HG03175 (cell line): Measurements from ENCODE around the gene SLC23A2.
"Not testable (repeated sequence)": the region's sequence is repeated elsewhere in the genome, so short reads cannot be mapped to it uniquely, and the experiment has no call there.

Experiments
- ATAC-seq: cut with Tn5 transposase; IDR thresholded peaks from one replicate; pipeline ENCODE4 v1.9.1; 2021; ENCODE audit warnings: mild to moderate bottlenecking, moderate library complexity; ENCODE audit not compliant: unreplicated experiment

The SLC23A2 gene

DNA sequence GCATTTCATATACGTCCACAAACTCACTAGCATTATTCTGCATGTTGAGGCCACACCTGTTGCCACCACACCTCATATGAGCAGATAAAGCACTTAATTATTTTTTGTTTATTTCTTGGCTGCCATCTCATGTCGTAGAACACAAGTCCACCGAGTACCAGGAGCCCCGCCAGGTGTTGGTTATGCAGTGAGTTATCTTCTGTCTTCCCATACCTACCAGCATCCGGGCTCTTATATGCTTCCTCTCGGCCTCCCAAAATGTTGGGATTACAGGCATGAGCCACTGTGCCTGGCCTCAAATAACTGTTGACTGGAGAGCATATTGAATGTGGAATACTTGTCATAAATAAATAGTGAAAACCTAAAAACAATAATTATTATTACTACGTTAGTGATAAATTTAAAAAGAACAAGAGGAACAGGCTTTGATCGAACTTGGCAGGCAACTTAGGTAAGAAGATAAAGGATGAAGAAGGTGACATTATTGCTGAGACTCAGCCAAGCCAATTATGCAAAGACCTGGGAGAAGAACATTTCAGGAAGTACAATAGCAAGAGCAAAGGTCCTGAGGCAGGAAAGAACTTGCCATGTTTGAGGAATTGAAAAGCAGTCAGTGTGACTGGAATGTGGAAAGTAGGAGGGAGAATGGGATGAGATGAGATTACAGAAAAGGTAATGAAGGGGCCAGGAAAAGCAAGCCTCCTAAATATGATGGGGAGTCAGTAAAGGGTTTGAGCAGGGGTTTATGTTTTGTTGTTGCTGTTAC, 12.6 kb upstream of the SLC23A2 start:
- ATAC-seq: no peak

GRCh38 chr20:5008759-5009158, 7.4 kb upstream of the SLC23A2 start:
- no peak for ATAC-seq

GRCh38 chr20:5005326-5005725, 4.0 kb upstream of the SLC23A2 start:
- ATAC-seq: no peak

- ATAC-seq: not testable (repeated sequence)
These were observed 3.5 kb upstream of the SLC23A2 start for GRCh38 chr20:5004825-5005224.

GRCh38 chr20:5003626-5004025, 2.3 kb upstream of the SLC23A2 start:
- ATAC-seq: no peak

GRCh38 chr20:5002077-5002413, 735 bp upstream of the SLC23A2 start:
- no peak for ATAC-seq

DNA sequence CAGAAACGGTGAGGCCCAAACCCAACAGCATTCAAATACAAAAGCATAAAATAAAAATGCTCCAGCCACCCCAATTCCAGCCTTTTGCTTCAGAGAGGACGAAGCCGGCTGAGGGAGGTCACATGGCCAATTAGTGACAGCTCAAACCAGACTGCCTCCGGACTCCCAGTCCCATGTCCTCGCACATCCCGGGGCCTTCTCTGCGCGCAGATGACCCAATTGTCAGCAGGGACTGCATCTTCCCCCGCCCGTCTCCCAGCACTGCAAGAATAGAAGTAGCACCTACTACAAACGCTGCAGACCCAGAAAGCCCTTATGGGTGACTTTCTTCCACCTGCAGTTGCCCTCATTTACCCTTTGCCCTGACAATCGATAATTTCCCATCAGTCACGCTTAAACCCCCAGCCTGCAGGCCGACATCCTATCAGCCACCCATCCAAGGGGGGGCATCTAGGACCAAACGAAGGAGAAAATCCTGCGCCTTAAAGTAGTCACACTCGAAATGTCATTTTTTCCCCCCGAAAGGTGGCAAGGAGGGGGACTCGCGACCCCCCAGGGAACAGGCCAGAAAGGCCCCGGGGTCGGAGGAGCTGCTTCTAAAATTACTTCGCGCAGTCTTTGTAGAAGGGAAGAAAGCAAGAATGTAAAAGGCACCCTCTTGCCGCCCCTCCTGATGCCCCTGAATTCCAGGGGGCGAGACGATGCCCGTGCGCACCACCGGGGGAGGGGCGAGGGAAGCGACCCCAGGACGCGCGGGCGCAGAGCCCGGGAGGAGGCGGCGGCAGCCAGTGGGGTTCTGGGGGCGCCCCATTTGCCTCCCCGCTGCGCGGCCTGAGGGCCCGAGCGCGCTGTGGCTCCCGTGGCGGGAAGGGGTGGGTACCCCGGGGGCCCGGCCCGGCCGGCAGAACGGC, 792 bp downstream of the SLC23A2 start:
- ATAC-seq: no peak

- ATAC-seq: no peak
These were observed 1.5 kb downstream of the SLC23A2 start for GRCh38 chr20:4999788-5000187.

GRCh38 chr20:4998160-4998651, 3.1 kb downstream of the SLC23A2 start:
- peak; percentile 42 for ATAC-seq

DNA sequence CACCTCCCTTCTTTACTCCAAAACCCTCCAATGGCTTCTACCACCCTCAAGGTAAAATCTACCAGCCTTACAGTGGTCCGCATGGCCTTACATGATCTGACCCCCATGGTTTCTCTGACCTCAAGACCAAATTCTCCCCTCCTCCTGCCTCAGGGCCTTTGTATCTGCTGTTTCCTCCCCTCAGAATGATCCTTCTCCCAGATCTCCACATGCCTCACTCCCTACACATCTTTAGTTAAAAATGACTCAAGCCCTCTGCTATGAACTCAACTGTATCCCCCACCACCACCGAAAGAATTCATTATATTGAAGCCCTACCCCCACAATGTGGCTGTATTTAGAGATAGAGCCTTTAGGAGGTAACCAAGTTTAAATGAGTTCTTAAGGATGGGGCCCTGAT, 4.1 kb downstream of the SLC23A2 start:
- ATAC-seq: no peak

- ATAC-seq: no peak
These were observed 11.7 kb downstream of the SLC23A2 start for GRCh38 chr20:4989570-4989969.

DNA sequence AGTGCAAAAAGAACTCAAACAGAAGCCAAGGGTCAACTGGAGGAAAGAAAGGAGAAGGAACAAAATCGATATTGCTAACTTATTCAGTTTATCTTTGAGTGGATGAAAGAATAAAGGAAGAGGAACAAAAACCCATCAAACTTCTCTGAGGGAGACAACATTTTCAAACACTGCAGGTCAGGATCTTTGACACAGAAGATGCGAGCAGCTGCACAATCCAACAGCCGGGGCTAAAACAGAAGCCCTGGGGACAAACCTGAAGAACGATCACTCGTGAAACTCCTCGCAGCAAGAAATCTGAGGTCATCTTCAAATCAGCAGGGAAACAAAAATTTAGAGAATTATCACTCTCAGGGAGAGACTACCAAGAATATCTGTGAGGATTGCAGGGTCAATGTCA, 14.2 kb downstream of the SLC23A2 start:
- ATAC-seq: no peak

DNA sequence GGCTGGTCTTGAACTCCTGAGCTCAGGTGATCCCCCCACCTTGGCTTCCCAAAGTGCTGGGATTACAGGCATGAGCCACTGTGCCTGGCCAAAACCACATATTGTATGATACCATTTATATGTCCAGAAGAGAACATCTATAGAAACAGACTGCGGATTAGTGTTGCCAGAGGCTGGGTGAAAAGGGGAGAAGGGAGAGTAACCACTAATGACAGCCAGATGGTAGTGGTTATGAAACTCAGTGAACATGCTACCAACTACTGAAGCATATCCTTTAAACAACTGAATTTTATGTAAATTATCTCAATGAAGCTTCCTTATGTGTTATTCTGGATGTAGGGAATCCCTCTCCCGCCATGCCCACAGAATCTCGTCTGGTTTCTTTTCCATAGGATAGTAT, 15.7 kb downstream of the SLC23A2 start:
- ATAC-seq: peak; percentile 57

DNA sequence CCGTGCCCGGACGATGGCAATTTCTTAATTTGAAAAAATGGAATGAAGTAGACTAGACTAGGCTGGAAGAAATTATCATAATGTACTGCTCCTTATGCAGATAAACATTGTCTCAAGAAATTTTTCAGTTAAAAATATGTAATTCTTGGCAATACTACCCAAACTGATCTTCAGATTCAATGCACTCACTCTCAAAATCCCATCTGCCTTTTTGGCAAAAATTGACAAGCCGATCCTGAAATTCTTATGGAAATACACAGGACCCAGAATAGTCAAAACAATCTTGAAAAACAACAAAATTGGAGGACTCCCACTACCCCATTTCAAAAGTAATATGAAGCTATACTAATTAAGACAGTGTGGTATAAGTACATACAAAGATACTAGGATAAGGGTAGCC, 19.0 kb downstream of the SLC23A2 start:
- no peak for ATAC-seq

DNA sequence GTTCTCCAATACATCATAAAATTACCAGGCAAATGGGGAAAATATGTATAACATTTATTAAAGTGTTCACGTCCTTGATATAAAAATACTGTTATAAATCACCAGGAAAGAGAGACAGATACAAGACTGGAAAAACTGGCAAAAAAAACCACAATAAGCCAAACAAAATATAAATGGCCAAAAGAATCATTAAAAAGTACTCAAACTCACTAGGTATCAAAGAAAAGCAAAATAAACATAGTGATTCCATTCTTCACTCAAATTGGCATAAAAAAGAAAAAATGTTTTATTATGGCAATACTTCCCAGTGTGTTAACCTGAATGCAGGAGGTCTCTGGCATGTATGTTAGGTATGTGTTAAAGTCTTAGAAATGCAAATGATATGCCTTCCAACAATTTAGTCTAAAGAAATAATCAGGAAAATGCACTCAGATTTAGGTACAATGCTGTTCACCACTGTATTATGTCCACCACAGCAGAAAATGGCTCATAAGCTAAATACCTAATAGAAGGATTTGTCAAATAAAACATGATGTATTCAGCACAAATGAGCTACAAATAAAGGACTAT, 21.4 kb downstream of the SLC23A2 start:
- ATAC-seq: no peak

DNA sequence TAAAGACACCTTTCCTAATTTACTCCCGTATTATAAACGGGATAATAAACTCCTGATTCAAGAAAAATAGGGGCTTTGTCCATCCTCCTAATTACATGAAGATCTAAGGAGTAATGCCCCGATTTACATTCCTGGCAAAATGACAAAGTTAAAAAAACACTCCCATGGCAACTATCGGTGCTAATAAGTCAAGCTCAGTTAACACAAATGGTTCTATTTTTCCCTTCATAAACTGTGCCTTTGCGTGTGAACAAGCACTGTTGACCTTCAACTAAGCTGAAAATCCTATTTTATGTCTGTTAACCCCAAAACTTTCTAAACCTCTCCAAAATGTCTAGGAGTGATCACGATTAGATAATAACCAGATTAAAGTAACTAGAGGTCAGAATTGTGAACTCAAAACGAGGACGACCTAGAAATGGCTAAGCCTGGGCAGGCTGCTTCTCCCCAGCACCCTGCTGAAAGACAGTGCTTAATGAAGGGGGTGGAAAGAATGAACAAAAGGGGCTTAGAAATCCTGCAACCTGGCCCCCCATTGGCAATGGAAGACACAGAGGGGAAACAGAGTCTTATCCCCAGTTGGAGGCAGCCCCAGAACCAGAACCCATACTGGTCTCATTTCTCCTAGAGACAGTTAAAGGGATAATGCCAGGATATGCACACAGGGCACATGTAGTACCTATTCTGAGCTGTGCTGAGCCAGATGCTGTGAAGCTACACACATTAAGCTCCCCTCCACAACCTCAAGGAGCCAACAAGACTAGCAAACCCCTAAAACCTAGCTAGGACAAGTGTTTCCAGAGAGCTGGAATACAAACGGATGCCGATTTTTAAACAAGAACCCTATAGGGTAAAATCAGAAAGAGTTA, 23.0 kb downstream of the SLC23A2 start:
- ATAC-seq: no peak

- not testable (repeated sequence) for ATAC-seq
These were observed 25.3 kb downstream of the SLC23A2 start for GRCh38 chr20:4976014-4976413.

DNA sequence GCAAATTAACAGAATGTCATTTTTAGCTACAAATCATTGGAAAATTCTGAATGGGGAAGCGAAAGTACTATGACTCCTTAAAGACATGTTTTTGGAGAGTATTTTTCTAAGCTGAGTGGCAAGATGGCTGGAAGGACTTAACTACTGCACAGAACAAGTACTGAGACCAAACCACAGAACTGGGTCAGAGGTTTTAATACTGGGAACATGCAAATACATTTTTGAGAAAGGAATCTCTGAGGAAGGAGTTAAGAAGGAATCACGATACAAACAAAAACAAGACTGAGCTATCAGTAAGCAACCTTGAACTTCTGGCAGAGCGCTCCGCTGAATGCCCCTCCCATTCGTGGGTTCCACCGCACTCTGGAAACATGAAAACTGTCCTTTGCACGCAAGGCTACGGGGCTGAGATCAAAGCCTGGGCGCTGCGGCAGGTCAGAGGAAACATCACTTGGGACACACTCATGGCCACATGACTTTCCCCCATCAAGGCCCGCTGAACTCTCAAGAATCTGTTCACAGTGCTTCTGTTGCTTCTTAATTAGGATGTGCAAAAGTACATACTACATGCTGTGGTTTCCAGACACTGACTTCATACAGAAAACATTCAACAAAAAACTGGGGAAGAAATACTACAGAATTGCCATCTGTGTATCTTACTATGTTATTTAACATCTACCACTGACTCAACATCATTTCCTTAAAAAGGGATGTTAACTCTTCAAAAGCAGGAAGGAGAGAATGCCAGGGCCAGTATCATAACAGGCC, 27.8 kb downstream of the SLC23A2 start:
- ATAC-seq: peak; percentile 82

GRCh38 chr20:4972506-4973251, 28.6 kb downstream of the SLC23A2 start:
- peak; percentile 6 for ATAC-seq
